ENCODE data around the gene RABIF.
"Not testable (repeated sequence)": the region's sequence is repeated elsewhere in the genome, so short reads cannot be mapped to it uniquely, and the experiment has no call there.

Gene RABIF

DNA sequence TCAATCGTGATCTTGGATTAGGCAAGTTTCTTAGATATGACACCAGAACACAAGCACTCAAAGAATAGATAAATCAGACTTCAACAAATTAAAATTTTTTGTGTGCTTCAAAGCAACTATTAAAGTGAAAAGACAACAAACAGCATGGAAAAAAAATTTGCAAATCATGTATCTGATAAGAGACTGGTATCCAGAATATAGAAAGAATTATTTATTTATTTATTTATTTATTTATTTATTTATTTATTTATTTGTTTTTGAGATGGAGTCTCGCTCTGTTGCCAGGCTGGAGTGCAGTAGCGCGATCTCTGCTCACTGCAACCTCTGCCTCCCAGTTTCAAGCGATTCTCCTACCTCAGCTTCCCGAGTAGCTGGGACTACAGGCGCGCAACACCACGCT lies 59.7 kb downstream of the RABIF start:
- not testable (repeated sequence) for DNase-seq

Measured in fibroblast of upper back skin (primary cell).